NCI-H748 treated with DMSO at 0.1 percent for 48 hours (cell line): ENCODE data around the gene F5.
A peak's percentile ranks its signal among the peaks of the same experiment; 100 is the strongest.
"Not testable (repeated sequence)": the region's sequence is repeated elsewhere in the genome, so short reads cannot be mapped to it uniquely, and the experiment has no call there.

Experiments
- DNase-seq: peaks from one replicate; lab custom pipeline; 2025; lab: John Stamatoyannopoulos, UW

Gene F5

DNA sequence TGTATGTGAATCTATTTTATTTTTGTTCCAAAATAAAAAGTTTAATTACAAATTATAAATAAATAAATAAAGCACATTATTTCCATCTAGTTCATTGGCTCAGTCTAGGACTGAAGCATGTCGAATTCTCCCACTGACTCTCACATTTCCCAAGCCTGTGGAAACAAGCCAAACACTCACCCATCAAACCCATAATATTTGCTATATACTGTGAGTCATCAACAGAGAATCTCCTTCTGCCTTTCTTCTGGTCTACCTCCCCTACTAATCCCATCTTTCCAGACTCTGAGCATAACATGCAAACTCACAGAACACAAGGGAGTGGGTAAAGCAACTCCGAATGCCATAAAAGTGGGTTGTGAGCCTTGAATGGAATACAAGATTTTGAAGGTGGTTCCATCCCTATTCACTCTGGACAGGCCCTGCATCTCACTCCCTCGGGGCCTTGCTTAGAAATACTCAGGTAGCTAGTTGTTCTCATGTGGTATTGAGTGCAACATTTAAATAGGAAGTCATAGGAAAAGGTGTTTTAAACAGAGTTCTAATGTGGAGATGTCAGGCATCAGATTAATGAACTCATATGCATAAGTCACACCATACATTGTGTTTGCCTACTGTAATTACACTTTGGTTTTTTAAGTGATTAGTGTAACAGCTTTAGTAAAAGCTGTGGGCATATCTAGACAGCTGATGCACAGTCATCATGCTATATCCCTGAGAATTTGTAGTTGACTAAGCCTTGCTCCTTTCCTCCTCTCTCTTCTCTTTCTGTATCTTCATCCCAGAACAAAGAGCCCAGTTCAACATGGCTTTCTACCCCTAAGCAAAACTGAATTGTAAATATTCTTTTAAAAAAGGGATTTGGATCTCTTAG, 47.0 kb downstream of the F5 start:
- no peak for DNase-seq

DNA sequence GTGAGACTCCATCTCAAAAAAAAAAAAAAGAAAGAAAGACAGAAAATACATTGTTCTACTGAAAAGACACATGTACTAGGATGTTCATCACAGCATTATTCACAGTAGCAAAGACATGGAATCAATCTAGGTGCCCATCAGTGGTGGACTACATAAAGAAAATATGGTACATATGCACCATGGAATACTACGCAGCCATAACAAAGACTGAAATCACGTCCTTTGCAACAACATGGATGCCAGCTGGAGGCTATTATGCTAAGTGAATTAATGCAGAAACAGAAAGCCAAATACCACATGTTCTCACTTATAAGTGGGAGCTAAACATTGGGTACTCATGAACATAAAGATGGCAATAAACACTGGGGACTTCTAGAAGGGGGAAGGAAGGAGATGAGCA, 51.6 kb downstream of the F5 start:
- no peak for DNase-seq

DNA sequence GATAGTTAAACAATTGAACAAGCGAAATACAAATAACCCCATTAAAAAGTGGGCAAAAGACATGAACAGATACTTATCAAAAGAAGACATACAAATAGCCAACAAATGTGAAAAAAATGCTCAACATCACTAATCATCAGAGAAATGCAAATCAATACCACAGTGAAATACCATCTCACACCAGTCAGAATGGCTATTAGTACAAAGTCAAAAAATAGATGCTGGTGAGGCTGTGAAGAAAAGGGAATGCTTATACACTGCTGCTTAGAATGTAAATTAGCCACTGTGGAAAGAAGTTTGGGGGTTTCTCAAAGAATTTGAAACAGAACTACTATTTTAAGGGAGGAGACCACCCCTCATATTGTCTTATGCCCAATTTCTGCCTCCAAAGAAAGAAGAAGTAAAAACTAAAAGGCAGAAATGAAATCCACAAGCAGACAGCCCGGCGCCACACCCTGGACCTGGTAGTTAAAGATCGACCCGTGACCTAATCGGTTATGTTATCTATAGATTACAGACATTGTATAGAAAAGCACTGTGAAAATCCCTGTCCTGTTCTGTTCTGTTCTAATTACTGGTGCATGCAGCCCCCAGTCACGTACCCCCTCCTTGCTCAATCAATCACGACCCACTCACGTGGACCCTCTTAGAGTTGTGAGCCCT, 52.6 kb downstream of the F5 start:
- not testable (repeated sequence) for DNase-seq

DNA sequence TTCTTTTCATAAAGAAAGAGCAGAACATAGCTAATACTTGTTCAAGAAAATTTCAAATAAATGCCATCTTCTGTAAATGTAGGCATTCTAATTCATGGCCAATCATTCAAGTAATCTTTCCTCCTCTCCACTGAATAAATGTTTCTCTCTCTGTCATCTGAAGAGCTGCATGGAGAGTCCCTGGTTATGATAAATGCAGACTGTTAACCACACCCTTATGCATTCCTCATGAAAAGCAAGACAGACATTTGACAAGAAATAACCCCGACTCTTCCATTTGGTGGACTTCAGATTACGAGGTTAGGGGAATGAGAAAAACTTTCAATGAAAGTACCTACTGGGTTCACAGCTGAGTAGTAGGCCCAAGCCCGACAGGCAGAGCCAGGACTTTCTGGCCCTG, 55.8 kb downstream of the F5 start:
- DNase-seq = no peak

DNA sequence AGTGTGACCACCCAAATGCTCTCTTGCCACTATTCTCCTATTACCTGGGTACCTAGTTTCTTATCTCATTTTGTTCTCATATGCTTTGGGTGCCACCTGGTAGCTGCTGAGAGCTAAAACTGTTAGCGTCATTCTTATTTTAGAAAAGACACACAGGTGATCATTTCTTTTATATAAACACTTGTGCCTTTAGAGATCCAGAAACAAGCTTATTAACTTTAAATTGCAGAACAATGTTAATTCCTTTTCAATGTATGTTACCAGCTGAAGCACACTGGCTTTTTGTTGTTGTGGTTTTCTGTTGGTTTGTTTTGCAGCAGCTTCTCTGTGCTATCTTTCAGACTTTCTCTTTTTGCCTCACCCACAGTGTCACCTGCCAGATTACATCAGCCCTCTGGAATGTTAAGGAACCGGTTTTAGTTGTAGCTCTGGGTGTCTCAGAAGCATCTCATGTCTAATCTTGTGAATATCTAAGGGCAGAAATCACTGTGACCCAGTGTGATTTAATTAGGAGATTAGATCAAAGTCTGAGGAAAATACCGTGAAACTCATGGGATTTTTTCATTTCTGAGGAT, 57.1 kb downstream of the F5 start:
- peak; percentile 15 for DNase-seq

DNA sequence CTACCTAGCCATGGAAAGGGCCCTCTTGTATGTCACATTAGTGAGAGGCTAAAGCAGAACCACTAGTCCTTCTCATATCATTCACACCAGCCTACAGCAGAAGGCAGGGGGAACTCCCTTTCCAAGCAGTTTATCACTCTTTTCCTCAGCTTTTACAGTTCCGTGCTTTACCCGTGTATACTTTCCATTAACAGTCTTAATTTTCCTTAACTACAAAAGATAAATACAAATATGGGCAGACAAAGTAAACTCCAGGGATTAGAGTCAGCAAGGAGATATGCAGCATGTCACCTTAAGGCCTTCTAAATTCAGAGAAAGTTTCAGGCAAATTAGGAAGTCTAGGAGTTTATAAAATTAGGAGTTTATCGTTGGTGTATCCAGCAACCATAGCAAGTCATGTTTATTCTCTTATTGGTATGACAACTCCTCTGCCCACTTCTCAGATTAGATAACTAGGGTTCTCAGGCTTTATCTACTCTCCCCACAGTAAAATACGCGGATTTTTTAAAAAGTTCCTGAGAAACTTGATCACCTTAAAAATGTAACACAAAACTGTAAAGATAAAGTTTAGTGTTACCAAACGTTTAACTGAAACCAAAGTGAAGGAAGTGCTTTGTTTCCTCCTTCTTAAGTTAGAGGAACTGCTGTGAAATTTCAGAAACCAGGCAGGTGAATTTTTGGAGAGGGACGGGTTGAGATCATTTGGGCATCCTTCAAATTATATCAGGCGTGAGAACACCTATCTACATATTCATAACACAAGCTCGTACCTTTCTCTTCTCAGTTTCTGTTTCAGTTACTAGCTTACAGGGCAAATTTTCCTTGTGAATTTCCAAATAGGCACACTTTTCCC, 57.8 kb downstream of the F5 start:
- DNase-seq = no peak

DNA sequence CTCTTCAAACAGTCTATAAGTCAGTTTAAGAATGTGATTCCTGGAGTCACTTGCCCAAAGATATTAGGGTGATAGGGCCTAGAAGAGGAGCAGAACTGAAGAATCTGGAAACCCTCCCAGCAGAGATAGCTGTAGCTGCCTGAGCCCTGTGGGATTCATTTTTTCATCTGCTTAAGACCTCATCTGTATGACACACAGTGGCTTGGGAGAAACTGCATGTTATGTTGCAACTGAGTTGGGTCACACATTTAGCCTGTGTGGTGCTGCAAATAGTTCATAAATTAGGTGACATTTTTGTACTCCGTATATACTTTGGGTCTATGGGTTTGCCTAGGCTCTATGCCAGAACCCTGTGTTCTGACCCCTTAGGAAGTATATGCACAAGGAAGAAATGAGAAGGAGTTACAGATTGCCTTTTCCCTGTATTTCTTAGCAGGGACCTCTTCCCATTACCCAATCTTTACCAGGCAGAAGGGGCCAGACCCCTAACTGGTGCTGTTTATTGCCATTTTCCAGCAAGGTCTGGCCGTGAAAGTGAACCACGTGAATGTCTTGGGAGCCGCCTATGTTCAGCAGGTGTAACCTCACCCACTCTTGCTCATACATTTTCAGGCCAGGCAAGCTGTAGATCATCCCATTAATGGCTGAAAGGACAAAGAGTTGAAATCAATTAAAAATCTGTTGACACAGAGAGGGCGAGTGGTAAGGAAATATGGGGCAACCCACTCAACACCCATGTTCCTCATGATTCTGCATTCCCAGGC, 58.6 kb downstream of the F5 start:
- DNase-seq = peak; percentile 21

DNA sequence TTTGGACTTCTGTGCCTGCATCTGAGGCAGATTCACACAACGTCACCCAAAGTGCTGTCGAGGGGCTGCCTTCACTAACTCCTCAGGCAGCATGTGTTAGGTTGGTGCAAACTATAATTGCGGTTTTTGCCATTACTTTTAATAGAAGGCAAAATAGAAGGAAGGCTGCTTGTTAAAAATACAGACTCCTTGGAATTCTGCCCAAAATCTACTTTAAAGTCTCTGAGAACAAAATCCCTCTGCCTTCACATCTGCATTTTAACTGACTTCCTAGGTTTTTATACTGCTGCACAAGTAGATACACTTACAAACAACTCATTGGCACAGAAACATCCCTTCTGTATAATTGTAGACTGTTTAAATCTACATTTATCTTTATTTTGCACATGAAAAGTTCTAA, 59.3 kb downstream of the F5 start:
- no peak for DNase-seq

DNA sequence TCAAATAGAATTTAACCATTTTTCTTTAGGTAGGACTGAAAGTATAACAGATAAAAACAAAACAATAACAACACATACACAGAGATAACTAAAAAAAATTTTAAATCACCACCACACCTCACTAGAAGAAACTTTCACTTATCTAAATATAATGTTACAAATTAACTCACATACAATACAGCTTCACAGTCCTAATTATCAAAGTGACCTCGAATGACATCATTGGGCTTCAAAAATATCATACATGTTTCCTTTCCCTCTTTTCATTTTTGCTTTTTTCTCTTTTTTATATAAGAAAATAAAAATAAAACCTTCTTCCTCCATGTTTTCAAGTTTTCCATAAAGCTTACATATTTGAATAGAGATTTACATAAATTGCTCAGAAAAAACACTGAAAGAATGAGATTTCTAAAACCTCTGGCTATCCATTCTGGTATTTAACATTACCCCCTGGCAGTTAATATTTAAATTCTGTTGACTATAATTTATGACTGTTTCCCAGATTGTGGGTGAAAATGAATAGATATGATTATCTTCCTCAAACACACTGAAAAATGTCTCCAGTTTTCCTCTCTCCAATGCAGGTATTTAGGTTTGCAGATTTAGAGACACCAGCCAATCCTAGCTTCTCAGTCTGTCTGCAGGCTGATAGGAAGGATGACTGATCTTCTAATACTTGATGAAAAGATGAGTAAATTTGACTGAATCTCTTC, 60.0 kb downstream of the F5 start:
- no peak for DNase-seq

DNA sequence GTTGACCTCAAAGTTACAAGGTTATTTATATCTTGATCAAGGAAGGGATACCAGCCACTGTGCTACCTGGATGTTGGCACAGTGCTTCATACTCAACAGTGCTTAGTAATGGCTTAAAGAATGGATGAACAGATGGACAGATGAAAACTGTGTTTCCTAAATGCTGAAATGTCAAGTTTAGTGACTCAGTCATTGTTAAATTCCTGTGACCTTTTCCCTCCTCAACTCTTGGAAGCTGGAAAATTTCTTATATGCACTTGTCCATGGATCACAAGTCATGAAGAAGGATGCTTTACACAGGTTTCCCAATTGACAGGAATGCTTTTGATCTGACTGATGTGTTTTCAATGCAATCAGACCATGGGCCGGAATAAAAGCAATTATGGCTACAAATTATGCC, 60.9 kb downstream of the F5 start:
- DNase-seq = no peak

DNA sequence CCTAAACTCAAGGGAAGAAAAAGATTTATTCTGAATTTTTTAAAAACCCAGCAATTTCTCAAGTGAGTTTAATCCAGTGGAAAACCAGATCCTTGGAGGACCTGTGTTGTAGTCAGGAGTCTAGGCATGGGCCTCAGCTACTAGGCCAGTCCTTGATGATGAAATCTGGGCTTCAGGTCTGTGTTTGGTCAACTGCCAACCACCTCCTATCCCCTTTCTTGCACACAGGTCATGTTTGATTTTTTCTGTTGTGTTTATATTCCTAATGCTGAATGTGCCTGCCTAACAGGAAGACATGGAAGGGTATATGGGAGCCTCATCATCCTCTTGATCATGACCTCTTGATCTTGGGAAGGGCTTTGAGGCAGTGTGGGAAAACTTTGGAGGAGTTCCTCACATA, 62.4 kb downstream of the F5 start:
- no peak for DNase-seq

DNA sequence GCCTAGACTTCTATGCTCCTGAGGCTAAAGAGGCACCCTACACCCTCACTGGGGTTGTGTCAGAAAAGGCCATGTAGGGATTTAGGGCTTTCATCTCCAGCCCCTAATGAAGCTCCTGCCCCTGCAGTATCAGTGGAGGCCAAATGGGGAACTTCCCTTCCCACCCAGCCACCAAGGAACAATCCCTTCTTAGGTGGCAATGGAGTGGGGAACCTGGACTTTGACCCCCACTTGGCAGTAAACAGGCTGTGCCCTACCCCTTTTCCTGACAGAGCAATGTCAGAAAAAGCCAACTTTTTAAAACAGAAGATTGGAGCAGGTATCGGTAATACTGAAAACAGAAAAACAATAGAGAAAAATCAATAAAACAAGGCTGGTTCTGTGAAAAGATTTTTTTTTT, 65.1 kb downstream of the F5 start:
- DNase-seq = no peak

DNA sequence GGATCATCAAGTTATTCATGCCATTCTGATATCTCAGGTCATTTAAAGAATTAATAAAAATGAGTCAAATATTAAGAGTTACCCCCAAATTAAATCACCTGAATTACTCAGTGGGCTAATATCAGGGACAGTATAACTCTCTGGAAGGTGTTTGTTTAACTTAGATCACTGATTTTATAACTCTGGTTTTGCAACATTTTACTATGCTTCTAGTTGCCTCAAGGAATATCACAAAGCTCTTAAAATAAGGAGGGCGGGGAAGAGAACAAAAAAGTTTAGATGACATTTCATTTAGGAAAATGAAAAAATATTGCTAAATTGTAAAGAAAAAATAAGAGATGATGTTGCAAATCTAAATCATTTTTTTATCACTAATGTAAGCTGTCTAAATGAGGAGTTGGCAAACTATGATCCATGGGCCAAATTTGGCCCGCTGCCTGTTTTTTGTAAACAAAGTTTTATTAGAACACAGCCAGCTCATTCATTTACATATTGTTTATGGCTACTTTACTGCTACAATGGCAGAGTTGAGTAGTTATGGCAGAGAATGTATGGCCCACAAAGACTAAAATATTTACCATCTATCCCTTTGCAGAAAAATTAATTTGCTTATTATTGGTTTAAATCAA, 68.6 kb downstream of the F5 start:
- DNase-seq = no peak

DNA sequence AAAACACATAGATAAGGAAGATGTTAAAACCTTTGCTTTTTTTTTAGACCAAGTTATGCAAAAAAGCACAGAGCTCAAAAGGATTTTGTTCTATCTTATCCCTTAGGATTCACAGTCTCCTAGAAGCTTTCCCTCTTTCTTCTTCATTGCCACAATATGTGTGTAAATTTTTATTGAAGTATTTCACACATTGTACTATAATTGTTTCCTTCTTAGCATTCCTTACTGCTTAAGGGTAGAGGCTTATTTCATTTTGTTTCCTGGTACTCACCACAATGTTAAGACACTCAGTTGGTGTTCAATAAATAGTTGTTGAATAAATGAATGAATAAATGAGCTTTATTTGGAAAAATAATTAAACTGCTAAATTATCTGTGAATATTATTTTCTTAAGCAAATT, 70.6 kb downstream of the F5 start:
- DNase-seq = no peak

DNA sequence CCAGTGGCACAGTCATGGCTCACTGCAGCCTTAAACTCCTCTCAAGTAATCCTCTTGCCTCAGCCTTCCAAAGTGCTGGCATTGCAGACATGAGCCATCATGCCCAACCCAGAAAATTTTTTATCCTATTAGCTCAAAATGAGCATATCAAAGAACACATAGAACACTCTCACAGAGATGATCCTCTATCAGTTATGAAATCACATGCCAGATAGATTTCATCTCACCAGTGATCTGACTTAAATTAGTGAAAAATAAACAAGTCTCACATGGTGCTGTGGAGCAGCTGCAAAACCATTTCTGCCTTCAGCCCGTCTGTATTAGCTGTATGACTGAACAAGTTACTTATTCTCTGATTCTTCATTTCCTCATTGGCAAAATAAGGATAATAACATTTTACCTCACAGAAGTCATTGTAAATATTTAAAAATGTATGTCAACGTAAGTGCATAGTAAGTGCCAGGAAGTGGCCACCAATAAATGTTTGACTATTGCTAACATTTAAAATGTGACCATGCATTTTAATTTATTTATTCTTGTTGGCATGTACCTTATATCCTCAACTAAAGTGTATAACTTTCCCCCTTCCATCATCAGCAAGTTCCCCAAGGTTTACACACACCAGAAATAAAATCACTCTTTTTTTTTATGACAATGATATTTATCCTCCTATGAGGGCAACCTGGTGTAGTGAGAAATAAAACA, 71.6 kb downstream of the F5 start:
- DNase-seq = no peak

DNA sequence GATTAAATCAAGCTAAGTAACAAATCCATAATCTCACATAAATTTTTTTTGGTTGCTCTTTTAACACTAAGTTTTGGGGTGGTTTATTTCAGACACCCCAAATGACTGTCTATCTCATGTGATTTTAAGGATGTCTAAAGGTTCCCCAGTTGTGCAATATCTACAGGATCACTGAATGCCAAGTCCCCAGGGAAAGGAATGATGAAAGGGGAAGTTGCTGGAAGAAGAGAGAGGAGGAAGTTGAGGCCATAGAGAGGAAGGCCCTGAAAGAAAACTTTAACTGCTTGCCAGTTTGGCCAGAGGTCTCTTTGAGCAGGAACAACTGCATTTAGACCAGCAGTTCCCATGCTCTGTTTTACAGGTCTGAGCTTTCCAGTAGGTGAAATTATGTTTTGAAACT, 73.1 kb downstream of the F5 start:
- no peak for DNase-seq

DNA sequence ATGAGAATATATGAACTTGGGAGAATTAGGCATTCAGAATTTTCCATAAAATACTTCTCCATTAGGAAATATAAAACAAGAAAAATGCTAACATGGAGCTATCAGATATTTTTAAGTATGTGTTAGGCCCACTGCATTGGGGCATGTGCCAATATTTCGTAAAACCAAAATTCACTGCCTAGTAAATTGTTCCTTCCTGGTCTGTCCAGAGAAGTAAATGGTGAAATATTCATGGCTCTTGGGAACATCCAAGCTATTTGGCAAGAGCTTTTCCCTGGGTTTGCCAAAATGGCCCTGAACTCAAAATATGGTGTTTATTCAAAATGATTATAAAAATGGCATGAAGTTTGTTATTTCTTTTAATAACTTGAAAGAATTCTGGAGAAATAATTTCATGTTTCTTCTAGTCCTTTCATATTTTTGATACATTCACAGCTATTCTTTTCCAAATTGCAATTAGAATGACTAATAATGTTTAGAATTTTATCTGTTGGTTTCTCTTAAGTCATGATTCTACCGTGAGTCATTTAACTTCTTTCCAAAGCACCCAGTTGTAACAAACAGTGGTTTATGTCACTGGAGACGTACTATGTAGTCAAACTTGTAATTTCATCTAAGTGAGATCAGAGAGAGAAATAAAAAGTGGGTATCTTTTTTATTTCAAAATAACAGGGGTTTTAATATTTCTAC, 74.8 kb downstream of the F5 start:
- DNase-seq = no peak

DNA sequence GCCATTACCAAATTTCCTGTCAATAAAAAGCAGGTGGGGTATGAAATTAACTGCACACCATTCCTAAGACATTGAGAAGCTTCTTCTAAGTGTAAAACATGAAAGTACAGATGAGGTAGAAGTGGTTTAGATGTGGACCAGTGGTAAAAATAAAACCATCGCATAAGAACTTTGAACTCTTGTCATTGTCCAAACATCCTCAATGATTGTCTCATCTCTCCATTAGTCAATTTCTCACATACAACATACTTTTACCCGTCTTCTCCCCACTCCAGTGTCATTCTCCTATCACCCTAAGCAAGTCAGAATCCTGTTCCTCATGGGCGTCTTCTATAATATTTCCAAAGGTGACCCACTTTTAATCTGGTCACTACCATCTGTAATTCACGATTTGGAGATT, 76.2 kb downstream of the F5 start:
- no peak for DNase-seq

DNA sequence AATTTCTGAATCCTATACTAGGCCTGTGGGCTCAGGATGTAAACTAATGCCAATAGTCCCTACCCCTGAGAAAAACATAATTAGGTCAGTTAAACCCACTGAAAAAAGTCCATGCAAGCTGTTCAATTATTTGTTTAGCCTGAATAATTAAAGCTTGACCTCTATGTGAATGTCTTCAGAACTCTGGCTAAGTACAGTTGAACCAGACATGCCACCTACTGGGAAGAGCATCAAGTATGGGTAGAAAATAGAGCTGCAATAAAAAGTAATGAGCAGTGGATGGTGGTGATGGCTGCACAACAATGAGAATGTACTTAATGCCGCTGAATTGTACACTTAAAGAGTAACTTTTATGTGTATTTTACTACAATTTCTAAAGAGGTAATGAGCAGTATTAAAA, 76.9 kb downstream of the F5 start:
- peak; percentile 93 for DNase-seq
